Thyroid gland (tissue), 4 donors: ENCODE results near the gene SH2B2.

Experiments
- POLR2A ChIP-seq, 2 donors: fragments of 450-650 bp; IDR thresholded peaks; one replicate each; pipeline ENCODE4 v1.6.1; 2017; ENCODE audit warnings: antibody characterized with exemption in 2 of 2, mild to moderate bottlenecking in 2 of 2, moderate library complexity in 1 of 2
- TF ChIP-seq, protein P1 (sequence below), 6 experiments: fragments of 200-600 bp in 3 of 6; fragments of 450-650 bp in 3 of 6; sonication (generic) in 3 of 6; IDR thresholded peaks; one replicate each; pipeline ENCODE4 v1.5.1; 2016 to 2019; ENCODE audit warnings: antibody characterized with exemption in 6 of 6, mild to moderate bottlenecking in 2 of 6, inconsistent platforms in 1 of 6, moderate library complexity in 1 of 6

DNA sequence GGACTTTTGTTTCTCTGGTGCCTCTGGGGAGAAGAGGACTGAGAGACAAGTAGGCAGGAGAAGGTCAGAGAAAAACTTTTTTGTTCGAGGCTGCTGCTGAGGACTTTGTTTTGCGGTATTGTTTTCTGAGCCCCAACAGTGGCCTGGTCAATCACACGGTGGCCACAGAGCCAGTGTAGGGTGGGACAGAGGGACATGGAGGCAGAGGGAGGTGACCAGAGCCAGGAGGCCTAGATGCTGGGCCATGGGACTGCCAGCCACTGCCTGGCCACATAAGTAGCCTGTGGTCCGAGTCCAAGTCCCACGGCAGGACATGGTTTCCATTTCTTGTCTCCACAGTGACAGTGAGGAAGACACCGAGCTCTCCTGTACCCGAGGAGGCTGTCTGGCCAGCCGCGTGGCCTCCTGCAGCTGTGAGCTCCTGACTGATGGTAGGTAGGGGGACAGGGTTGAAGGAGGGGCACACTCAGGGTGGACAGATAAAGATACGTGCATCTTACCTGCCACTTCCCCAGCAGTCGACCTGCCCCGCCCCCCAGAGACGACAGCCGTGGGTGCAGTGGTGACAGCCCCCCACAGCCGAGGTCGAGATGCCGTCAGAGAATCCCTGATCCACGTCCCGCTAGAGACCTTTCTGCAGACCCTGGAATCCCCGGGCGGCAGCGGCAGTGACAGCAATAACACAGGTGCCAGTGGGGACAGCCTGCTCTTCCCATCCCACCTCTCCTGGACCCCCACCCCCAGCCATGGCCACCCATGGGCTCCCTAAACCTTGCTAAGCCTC, 27.5 kb downstream of the SH2B2 start:
- TF ChIP-seq, protein P1, sequence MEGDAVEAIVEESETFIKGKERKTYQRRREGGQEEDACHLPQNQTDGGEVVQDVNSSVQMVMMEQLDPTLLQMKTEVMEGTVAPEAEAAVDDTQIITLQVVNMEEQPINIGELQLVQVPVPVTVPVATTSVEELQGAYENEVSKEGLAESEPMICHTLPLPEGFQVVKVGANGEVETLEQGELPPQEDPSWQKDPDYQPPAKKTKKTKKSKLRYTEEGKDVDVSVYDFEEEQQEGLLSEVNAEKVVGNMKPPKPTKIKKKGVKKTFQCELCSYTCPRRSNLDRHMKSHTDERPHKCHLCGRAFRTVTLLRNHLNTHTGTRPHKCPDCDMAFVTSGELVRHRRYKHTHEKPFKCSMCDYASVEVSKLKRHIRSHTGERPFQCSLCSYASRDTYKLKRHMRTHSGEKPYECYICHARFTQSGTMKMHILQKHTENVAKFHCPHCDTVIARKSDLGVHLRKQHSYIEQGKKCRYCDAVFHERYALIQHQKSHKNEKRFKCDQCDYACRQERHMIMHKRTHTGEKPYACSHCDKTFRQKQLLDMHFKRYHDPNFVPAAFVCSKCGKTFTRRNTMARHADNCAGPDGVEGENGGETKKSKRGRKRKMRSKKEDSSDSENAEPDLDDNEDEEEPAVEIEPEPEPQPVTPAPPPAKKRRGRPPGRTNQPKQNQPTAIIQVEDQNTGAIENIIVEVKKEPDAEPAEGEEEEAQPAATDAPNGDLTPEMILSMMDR (IDR thresholded peaks at IDR 0.05) = no peak
- TF ChIP-seq POLR2A (IDR thresholded peaks at IDR 0.05) = no peak
